ENCODE measurements around the gene JADE2. TPM values are rescaled to one million over a fixed set of nuclear protein-coding genes. Genes with fewer than 3 reads are reported as not detected.
A peak's percentile ranks its signal among the peaks of the same experiment; 100 is the strongest.
"Not testable (repeated sequence)": the region's sequence is repeated elsewhere in the genome, so short reads cannot be mapped to it uniquely, and the experiment has no call there.

The JADE2 gene
- total RNA-seq, 1 experiment from 2014 or later: 34.4 TPM

DNA sequence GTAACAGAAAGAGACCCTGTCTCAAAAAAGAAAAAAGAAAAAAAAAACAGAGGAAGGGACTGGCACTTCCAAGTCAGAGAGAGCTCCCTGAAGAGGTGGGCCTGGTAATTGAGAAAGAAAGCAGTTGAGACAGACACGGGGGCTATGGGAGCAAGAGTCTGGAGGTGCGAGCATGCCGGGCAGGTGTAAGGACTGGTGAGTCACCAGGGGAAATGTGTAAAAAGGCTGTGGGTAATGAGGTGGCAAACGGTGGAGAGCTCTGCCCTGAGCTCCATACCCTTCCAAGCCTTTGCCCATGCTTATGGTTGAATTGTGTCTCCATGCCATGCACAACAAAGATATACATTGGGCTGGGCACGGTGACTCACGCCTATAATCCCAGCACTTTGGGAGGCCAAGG is 18.0 kb upstream of the JADE2 start:
- no peak for DNase-seq (ENCODE audit: low read depth)

DNA sequence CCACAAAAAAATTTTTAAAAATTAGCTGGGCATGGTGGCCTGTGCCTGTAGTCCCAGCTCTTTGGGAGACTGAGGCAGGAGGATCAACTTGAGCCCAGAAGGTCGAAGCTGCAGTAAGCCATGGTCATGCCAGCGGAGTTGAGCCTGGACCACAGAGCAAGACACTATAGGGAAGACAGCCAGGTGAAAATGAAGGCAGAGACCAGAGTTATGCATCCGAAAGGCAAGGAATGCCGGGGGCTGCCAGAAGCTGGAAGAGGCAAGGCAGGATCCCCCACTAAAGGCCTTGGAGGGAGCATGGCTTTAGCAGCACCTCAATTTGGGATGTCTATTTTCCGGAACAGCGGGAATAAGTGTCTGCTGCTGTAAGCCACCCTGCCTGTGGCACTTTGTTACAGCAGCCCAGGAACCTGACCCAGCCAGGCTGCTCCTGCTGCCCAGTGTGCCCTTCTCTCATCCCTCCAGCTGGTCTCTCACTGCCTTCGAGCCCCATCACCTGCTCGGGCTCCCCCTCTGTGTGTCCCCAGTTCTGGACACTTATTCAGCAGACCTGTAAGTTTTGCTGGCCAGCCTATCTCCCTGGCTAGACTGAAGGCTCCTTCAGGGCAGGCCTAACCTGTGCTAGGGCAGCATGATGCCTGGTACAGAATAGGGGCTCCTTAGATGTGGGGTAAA is 16.8 kb upstream of the JADE2 start:
- DNase-seq (ENCODE audit: low read depth): no peak

DNA sequence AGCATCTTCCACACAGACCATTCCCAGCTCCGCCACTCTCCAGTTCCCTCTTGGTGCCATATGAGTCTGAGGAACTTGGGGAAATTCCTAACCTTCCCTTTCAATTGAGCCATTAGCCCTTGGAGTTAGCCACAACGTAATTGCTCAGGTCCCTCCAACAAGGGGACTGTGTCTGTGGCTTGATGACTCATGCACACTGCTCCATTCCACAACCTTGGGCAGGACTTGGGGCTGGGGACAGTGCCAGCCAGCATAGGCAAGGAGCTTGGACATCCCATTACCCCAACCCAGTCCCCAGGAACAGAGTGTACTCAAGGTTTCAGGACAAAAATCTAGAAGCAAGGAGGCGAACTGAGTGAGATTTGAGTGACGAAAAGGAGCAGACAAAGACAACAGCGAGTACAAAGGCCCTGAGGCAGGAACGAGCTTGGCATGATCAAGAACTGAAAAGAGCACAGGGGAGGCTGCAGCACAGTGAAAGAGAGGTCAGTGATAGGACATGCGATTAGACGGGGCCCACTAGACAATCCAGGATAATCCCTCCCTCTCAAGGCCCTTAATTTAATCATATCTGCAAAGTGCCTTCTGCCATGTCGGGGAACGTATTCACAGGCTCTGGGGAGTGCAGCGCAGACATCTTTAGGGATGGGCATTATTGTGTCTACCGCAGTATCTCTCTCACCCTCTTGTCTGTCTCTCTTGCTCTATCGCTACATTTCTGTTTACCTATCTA is 16.0 kb upstream of the JADE2 start:
- peak; percentile 98 for DNase-seq (ENCODE audit: low read depth)

DNA sequence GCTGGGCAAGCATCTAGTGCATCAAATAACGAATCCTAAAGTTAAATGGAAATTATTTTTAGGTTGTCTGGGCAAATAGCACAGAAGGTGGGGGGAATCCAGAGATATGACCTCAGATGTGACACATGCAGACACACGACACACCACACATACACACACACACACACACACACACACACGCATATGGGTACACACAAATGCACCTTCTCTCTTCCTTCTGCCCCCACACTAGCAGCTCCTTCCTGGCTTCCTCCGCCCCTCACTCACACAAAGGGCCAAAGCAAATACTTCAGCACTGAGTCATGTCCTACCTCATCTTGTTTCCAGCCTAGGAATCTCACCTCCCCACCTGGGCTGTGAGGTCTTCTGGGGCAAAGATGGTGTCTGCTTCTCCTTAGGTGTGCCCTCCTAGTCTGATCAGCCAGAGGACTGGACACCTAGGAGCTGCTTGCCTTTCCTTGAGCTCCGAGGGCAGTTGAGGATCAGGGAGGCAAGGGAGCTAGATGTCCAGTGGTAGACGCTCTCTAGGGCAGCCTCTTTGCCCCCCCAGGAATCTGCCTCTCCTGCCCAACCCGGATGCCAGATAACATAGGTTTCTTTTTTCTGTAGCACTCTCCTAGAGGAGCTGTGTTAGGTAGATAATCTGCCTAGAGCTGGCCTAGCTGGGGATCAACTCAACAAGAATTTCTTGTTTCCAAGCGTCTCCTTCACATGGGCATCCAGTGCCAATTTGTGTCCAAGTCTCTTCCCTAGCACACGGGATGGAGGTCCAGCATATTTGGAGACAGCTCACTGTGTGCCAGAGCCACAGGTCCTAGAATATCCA is 14.3 kb upstream of the JADE2 start:
- peak; percentile 80 for DNase-seq (ENCODE audit: low read depth)

- peak; percentile 61 for DNase-seq (ENCODE audit: low read depth)
These were observed 13.4 kb upstream of the JADE2 start for GRCh38 chr5:134511796-134512660.

GRCh38 chr5:134512661-134512999 is 12.8 kb upstream of the JADE2 start:
- no peak for DNase-seq (ENCODE audit: low read depth)

DNA sequence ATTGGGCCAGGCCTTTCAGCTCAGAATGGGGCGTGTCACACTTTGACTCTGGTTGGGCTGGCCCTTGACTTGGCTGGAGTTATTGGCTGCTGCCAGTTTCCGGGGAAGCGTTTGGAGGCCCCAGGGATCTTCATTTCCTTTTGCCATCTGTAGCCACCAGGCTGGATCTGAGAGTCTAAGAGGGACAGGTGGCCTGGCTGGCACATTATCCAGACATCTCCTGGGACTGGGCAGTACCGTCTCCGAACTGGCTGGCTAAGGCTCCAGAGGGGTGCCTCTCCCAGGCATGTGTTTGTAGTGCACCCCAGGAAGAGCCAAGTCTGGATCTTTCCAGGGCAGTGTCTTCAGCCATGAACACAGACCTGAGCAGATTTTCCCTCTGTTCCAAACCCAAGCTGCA is 9.7 kb upstream of the JADE2 start:
- no peak for DNase-seq (ENCODE audit: low read depth)

- not testable (repeated sequence) for DNase-seq (ENCODE audit: low read depth)
These were observed 8.5 kb upstream of the JADE2 start for GRCh38 chr5:134516984-134517383.

DNA sequence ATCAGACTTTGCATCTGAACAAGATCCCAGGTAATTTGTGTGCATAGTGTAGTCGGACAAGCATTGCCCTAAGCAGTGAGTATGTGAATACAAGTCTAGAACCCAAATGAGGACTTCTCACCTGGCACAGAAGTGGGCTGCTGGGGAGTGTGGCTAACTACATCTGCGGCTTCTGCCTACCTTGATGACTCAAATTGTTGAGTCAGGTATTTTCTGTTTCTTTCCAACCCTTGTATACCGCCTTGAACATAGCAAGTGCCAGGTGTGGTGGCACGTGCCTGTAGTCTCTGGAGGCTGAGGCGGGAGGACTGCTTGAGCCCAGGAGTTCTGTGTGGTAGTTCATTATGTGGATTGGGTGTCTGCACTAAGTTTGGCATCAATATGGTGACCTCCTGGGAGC is 7.9 kb upstream of the JADE2 start:
- no peak for DNase-seq (ENCODE audit: low read depth)

GRCh38 chr5:134519989-134520388 is 5.5 kb upstream of the JADE2 start:
- DNase-seq (ENCODE audit: low read depth): no peak

DNA sequence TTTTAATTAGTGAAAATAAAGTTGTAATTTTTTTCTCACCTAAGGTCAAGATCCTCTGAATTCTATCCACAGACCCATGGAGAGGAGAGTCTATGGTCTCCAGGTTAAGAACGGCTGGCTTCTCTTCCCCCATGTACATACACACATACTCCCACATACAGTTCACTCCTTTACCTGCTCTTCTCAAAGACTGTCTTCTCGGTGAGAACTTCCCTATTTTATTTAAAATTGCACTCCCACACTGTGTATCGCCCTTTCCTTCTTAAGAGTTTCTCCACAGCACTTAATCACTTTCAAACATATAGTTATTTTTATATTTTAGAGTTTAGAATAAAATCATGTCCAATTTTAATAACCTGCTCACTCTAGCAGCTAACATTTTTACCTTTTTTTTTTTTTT is 3.6 kb upstream of the JADE2 start:
- DNase-seq (ENCODE audit: low read depth): no peak

DNA sequence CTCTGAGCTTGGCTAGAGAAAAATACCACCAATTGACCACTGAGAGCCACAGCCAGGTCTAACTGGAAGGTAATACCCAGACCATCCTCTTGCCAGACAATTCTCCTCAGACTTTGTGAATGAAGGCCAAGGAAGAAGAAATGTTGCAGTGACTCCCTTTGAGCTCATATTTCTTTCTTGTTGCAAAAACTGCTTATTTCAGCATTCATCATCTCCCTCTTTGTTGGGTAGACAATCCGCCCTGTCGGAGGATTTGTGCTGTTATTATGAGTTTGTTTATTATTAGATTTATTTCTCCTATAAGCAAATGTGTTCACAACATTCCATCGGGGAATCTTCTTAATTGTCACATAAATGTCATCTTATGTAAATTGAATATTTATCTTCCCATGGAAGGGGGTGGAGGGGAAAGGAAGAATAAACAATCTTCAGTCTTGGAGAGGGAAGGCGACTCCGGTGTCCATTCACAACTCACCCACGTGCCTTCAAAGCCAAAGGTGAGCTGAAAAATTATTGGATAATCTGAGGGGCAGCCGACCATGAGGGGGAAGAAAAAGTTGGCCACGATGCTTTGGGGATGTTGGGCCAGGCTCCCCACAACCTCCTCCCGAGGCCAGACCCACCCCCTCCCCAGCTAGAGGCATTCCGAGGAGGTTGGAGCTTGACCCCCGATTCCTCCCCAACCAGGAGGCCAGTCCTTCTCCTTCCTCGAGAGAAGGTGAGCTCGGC is 1.8 kb upstream of the JADE2 start:
- no peak for DNase-seq (ENCODE audit: low read depth)

- peak; percentile 83 for DNase-seq (ENCODE audit: low read depth)
These were observed 1.1 kb upstream of the JADE2 start for GRCh38 chr5:134524272-134524825.

DNA sequence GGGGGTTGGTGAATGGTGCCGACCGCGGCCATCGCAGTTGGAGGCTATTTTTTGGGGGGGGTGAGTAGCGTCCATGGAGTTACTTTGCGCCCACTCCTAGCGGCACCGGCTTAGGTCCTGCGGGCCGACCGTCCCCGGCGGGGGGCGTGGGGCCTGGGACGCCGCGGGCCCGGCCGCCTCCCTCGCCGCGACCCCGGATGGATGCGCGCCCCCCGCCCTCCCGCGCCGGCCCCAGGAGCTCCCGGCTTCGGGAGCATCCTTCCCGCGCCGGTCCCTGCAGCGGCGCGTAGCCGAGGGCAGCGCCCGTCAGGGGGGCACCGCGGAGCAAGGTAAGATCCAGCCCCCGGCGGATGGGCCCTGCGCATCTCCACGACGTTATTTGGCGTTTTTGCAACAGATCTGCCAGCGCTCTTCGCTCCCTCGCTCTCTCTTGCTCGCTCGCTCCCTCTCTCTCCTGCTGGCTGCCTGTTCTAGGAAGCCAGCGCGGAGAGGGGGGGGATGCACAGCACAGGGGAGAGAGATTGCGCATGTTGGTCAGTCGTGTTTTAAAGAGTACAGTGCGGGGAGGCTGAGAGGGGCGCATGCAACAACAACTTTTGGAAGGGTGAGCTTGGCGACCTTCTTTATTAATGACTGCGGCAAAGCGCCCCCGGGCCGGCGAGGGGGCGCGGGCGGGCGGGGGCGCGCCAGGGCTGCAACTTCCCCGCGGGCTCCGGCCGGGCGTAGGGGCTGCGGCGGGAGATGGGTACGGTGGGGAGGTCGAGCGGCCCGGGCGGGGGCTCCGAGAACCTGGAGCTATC is 413 bp downstream of the JADE2 start:
- DNase-seq (ENCODE audit: low read depth): peak; percentile 82

GRCh38 chr5:134526483-134527155 is 1.1 kb downstream of the JADE2 start:
- peak; percentile 45 for DNase-seq (ENCODE audit: low read depth)

DNA sequence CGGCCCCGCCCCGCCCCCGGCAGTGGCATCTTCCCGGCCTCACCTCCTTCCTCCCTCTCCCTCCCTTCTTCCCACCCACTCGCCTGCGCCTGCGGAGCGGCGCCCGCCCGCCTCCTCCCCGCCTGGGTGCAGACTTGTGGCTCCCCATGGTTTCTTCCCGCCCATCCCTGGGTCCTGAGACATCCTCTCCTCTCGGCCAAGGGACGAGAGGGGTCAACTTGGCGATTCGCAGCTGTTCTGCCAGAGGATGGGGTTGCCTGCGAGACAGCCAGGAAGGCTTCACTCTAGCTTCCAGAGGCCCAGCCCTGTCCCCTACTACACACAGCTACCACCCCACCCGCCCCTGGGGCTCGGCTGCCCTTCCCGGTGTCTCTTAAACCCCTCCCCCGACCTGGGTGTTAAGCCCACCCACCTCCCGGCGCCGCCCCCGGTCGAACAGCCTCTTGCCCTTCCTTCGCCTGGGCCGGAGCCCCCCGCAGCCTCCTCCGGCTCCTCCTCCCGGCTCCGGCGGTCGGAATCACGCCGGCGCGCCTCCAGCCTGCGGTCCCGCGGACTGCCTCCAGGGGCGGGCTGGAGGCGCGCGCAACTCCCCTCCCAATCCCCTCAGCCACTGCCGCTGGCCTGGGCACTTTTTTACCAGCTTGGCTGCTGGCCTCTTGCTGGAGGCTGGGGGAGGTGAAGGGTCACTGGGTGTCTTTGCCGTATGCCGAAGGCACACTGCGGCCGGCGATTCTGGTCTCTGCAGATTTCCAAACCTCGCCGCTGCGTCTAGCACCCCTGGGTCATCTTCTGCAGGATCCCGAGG is 1.9 kb downstream of the JADE2 start:
- DNase-seq (ENCODE audit: low read depth): peak; percentile 92

DNA sequence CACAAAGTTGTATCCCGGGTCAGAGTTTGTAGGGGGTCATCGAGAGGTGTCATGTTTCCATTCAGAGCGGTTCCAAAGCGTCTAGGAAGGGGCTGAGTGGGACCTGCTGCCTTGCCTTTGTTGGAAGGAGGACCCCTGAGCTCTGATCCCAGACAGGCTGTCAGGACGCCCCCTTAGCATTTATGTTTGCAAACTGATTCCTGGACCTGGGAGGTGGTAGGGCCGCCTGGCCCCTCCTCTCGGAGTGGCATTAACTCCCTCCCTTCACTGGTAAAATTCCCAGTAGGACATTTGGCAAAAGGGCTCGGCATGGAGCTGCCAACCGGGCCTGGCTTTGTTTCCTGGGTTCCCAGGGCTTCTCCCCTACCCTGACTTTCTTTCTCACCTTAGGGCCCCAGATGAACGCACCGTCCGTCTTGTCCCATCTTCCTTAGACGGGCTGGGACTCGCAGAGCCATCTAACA is 2.5 kb downstream of the JADE2 start:
- no peak for DNase-seq (ENCODE audit: low read depth)

- DNase-seq (ENCODE audit: low read depth): no peak
These were observed 3.1 kb downstream of the JADE2 start for GRCh38 chr5:134528556-134528955.

All from M059J (cell line).